ENCODE data around the gene PDZD2.

- TF ChIP-seq, protein P1, sequence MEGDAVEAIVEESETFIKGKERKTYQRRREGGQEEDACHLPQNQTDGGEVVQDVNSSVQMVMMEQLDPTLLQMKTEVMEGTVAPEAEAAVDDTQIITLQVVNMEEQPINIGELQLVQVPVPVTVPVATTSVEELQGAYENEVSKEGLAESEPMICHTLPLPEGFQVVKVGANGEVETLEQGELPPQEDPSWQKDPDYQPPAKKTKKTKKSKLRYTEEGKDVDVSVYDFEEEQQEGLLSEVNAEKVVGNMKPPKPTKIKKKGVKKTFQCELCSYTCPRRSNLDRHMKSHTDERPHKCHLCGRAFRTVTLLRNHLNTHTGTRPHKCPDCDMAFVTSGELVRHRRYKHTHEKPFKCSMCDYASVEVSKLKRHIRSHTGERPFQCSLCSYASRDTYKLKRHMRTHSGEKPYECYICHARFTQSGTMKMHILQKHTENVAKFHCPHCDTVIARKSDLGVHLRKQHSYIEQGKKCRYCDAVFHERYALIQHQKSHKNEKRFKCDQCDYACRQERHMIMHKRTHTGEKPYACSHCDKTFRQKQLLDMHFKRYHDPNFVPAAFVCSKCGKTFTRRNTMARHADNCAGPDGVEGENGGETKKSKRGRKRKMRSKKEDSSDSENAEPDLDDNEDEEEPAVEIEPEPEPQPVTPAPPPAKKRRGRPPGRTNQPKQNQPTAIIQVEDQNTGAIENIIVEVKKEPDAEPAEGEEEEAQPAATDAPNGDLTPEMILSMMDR (IDR thresholded peaks at IDR 0.05; ENCODE audit: poor library complexity, severe bottlenecking): no peak
- TF ChIP-seq POLR2AphosphoS5 (IDR thresholded peaks at IDR 0.05) (no peak), SMC3 (conservative IDR thresholded peaks at IDR 0.05; ENCODE audit: poor library complexity) (no peak), EZH2 (IDR thresholded peaks at IDR 0.05; ENCODE audit: borderline replicate concordance, insufficient read depth, low read length, poor library complexity, severe bottlenecking) (no peak), MXI1 (conservative IDR thresholded peaks at IDR 0.05; ENCODE audit: poor library complexity, severe bottlenecking) (no peak), EP300 (conservative IDR thresholded peaks at IDR 0.05; ENCODE audit: poor library complexity, severe bottlenecking) (no peak), TAF1 (IDR thresholded peaks at IDR 0.05; ENCODE audit: low read depth) (no peak), REST (IDR thresholded peaks at IDR 0.05; ENCODE audit: borderline replicate concordance) (no peak)
Observed at GRCh38 chr5:32138839-32139493, 500.0 kb downstream of the PDZD2 start.
